Upper lobe of left lung (tissue), 4 donors: Measurements from ENCODE around the gene TCF12.

Experiments used
- CTCF ChIP-seq, 6 experiments: fragments of 450-650 bp in 4 of 6; fragments of 200-600 bp in 2 of 6; sonication (generic) in 2 of 6; IDR thresholded peaks; one replicate each; pipeline ENCODE4 v1.5.1; 2016 to 2019; ENCODE audit warnings: antibody characterized with exemption in 6 of 6
- EP300 ChIP-seq, 4 donors: sonication (generic); formaldehyde crosslinking; IDR thresholded peaks; one replicate each; pipeline ENCODE4 v1.5.1; 2017; ENCODE audit warnings: antibody characterized with exemption in 4 of 4, control low read depth in 2 of 4
- POLR2A ChIP-seq, 4 donors: fragments of 450-650 bp; IDR thresholded peaks; one replicate each; pipeline ENCODE4 v1.5.1; 2016 to 2017; ENCODE audit warnings: antibody characterized with exemption in 4 of 4, mild to moderate bottlenecking in 2 of 4
- POLR2AphosphoS5 ChIP-seq, 2 donors: sonication (generic); formaldehyde crosslinking; IDR thresholded peaks; one replicate each; pipeline ENCODE4 v1.5.1; 2017; ENCODE audit warnings: antibody characterized with exemption in 2 of 2

DNA sequence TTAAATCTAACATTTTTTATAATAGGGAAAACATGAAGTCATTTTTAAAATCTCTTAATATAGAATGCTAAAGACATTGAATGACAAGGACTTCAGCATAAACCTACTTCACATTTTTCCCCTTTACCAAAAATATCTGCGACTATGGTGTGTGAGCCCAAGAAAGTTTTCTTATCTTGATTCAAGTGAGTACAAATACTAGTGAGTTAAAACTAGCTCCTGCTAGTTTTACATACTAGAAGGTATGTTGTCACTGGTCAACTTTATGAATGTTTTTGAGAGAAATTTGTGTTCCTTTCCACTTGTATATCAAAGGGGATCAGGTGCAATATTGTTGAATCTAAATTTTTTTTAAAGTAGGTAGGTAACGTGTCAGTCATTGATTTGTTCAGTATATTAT lies 305.4 kb downstream of the TCF12 start:
- TF ChIP-seq CTCF (IDR thresholded peaks at IDR 0.05) (no peak), EP300 (IDR thresholded peaks at IDR 0.05) (no peak), POLR2AphosphoS5 (IDR thresholded peaks at IDR 0.05) (no peak), POLR2A (IDR thresholded peaks at IDR 0.05) (no peak)
